HG03565 (cell line): Measurements from ENCODE around the gene KLK3.

Experiments
- ATAC-seq: cut with Tn5 transposase; IDR thresholded peaks from one replicate; pipeline ENCODE4 v1.9.1; 2021; ENCODE audit warnings: mild to moderate bottlenecking, moderate library complexity; ENCODE audit not compliant: unreplicated experiment

KLK3 gene

GRCh38 chr19:50830266-50831025 lies 24.3 kb upstream of the KLK3 start:
- ATAC-seq, result no peak

GRCh38 chr19:50831026-50831396 lies 23.7 kb upstream of the KLK3 start:
- ATAC-seq, result no peak

- no peak for ATAC-seq
These were observed 22.0 kb upstream of the KLK3 start for GRCh38 chr19:50832666-50833065.

GRCh38 chr19:50833117-50833801 lies 21.5 kb upstream of the KLK3 start, which contains the start of gene KLK15:
KLK15 (minus strand) TSS chr19:50833574; CDS start chr19:50831492, 2,082 bp downstream.
- ATAC-seq, result no peak

GRCh38 chr19:50833802-50834167 lies 20.9 kb upstream of the KLK3 start:
- no peak for ATAC-seq

GRCh38 chr19:50835103-50835784 lies 19.5 kb upstream of the KLK3 start:
- no peak for ATAC-seq

GRCh38 chr19:50835785-50836542 lies 18.8 kb upstream of the KLK3 start:
- peak; percentile 67 for ATAC-seq

GRCh38 chr19:50836543-50837195 lies 18.0 kb upstream of the KLK3 start:
- ATAC-seq, result no peak

- no peak for ATAC-seq
These were observed 17.4 kb upstream of the KLK3 start for GRCh38 chr19:50837300-50837699.

- no peak for ATAC-seq
These were observed 16.5 kb upstream of the KLK3 start for GRCh38 chr19:50838239-50838638.

GRCh38 chr19:50839712-50840655 lies 14.7 kb upstream of the KLK3 start:
- ATAC-seq, result no peak

- ATAC-seq, result no peak
These were observed 12.6 kb upstream of the KLK3 start for GRCh38 chr19:50842130-50842529.

- ATAC-seq, result no peak
These were observed 11.5 kb upstream of the KLK3 start for GRCh38 chr19:50843205-50843604.

- no peak for ATAC-seq
These were observed 11.0 kb upstream of the KLK3 start for GRCh38 chr19:50843701-50844221.

GRCh38 chr19:50844296-50844935 lies 10.3 kb upstream of the KLK3 start:
- ATAC-seq, result no peak

GRCh38 chr19:50850738-50851137 lies 4.0 kb upstream of the KLK3 start:
- ATAC-seq, result no peak

- ATAC-seq, result no peak
These were observed 3.1 kb upstream of the KLK3 start for GRCh38 chr19:50851620-50852019.

GRCh38 chr19:50857366-50857765 lies 2.7 kb downstream of the KLK3 start:
- no peak for ATAC-seq

GRCh38 chr19:50858886-50859285 lies 4.2 kb downstream of the KLK3 start:
- ATAC-seq, result no peak
